ENCODE data around the gene GCK.

Gene GCK

DNA sequence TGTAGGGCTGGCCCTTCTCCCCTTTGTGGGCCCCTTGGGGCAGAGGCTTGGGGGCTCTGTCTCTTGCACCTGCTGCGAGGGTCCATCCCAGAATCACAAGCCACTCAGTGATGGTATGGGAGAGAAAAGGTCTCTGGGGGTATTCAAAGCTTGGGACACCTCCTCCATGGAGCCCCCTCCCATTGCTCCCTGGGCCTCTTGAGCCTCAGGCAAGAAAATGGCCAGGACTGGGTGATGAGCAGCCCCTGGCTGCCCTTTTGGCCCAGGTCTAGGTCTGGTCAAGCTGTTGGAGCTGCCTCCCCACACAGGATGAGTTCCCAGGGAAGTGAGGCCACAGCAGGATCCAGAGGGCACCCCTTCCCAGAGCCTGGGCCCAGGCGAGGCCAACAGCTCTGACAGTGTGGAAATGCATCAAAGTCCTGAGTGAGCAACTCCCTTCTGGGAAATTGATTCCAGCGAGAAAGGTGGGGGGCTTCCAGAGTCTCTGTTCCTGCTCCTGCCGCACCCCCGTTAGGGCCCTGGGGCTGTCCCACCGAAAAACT, 44.7 kb downstream of the GCK start:
- TF ChIP-seq, protein P1, sequence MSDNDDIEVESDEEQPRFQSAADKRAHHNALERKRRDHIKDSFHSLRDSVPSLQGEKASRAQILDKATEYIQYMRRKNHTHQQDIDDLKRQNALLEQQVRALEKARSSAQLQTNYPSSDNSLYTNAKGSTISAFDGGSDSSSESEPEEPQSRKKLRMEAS (IDR thresholded peaks at IDR 0.05): no peak
- TF ChIP-seq TEAD4 (IDR thresholded peaks at IDR 0.05): no peak
- TF ChIP-seq FOXM1 (IDR thresholded peaks at IDR 0.05; ENCODE audit: borderline replicate concordance, low read depth): no peak
- TF ChIP-seq ZBTB7A (IDR thresholded peaks at IDR 0.05; ENCODE audit: low read depth): no peak
- TF ChIP-seq YY1 (IDR thresholded peaks at IDR 0.05; ENCODE audit: low read depth): no peak
- TF ChIP-seq TAF1 (IDR thresholded peaks at IDR 0.05; ENCODE audit: low read depth): no peak
- TF ChIP-seq, protein P2, sequence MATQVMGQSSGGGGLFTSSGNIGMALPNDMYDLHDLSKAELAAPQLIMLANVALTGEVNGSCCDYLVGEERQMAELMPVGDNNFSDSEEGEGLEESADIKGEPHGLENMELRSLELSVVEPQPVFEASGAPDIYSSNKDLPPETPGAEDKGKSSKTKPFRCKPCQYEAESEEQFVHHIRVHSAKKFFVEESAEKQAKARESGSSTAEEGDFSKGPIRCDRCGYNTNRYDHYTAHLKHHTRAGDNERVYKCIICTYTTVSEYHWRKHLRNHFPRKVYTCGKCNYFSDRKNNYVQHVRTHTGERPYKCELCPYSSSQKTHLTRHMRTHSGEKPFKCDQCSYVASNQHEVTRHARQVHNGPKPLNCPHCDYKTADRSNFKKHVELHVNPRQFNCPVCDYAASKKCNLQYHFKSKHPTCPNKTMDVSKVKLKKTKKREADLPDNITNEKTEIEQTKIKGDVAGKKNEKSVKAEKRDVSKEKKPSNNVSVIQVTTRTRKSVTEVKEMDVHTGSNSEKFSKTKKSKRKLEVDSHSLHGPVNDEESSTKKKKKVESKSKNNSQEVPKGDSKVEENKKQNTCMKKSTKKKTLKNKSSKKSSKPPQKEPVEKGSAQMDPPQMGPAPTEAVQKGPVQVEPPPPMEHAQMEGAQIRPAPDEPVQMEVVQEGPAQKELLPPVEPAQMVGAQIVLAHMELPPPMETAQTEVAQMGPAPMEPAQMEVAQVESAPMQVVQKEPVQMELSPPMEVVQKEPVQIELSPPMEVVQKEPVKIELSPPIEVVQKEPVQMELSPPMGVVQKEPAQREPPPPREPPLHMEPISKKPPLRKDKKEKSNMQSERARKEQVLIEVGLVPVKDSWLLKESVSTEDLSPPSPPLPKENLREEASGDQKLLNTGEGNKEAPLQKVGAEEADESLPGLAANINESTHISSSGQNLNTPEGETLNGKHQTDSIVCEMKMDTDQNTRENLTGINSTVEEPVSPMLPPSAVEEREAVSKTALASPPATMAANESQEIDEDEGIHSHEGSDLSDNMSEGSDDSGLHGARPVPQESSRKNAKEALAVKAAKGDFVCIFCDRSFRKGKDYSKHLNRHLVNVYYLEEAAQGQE (IDR thresholded peaks at IDR 0.05; ENCODE audit: low read depth): no peak
- TF ChIP-seq TCF12 (IDR thresholded peaks at IDR 0.05; ENCODE audit: low read depth): no peak
- TF ChIP-seq EGR1 (IDR thresholded peaks at IDR 0.05): no peak

DNA sequence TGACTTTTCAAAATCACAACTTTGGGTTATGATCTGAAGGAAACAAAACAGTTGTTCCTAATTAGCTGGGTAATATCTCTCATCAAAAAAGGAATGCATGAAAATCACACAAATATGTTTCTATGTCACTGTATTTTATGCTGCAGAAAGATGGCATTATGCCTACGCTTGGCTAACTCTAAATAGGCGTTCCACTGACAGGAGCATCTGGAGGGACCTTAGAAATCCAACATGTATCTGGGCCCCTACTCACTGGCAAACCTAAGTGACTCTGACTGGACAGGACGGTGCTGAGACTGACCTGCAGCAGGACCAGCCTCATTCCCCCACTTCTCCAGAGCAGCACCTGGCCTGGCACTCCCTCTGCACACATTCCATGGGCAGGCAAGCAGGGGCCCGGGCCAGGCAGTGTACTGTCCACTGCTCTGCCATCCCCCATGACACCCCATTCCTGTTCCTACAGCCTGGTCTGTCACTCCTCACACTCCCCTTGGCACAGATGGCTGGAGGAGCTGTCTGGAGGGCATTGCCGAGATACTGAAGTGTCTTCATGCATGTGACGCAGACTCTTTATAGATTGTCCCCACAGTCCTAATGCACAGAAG, 45.5 kb downstream of the GCK start:
- TF ChIP-seq RAD21 (IDR thresholded peaks at IDR 0.05; ENCODE audit: low read depth): no peak
- TF ChIP-seq TAF1 (IDR thresholded peaks at IDR 0.05; ENCODE audit: low read depth): no peak
- no peak for TF ChIP-seq CEBPB (IDR thresholded peaks at IDR 0.05)
- TF ChIP-seq YY1 (IDR thresholded peaks at IDR 0.05; ENCODE audit: low read depth): no peak
- no peak for TF ChIP-seq EGR1 (IDR thresholded peaks at IDR 0.05)
- no peak for TF ChIP-seq FOXM1 (IDR thresholded peaks at IDR 0.05; ENCODE audit: borderline replicate concordance, low read depth)
- no peak for TF ChIP-seq EP300 (IDR thresholded peaks at IDR 0.05; ENCODE audit: borderline replicate concordance)
- TF ChIP-seq TEAD4 (IDR thresholded peaks at IDR 0.05): no peak
- TF ChIP-seq, protein P2 (IDR thresholded peaks at IDR 0.05; ENCODE audit: low read depth): no peak
- TF ChIP-seq TCF12 (IDR thresholded peaks at IDR 0.05; ENCODE audit: low read depth): no peak
- TF ChIP-seq ZBTB7A (IDR thresholded peaks at IDR 0.05; ENCODE audit: low read depth): no peak
- TF ChIP-seq, protein P3, sequence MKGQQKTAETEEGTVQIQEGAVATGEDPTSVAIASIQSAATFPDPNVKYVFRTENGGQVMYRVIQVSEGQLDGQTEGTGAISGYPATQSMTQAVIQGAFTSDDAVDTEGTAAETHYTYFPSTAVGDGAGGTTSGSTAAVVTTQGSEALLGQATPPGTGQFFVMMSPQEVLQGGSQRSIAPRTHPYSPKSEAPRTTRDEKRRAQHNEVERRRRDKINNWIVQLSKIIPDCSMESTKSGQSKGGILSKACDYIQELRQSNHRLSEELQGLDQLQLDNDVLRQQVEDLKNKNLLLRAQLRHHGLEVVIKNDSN (IDR thresholded peaks at IDR 0.05): no peak
- no peak for TF ChIP-seq CREB1 (IDR thresholded peaks at IDR 0.05; ENCODE audit: low read depth)
- no peak for TF ChIP-seq NFIC (IDR thresholded peaks at IDR 0.05)
- TF ChIP-seq, protein P1 (IDR thresholded peaks at IDR 0.05): no peak

DNA sequence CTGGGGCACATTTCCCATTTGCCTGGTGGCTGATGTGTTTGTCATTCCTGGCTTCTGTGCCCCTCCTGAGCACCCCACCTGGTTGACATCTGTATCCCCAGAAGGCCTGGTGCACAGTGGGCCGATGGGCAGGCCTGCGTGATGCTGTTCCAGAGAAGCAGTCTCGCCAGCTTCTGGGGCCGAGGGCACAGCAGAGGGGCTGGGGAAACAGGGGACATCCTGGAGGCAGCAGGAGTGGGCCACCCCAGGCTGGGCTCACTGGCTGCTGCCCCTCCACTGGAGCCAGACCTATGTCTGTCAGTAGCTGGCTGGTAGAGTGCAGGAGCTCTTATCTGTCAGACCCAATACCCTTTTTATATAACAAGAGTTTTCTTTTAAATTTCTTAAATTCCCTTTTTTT, 47.2 kb downstream of the GCK start:
- no peak for TF ChIP-seq CREB1 (IDR thresholded peaks at IDR 0.05; ENCODE audit: low read depth)
- TF ChIP-seq EP300 (IDR thresholded peaks at IDR 0.05; ENCODE audit: borderline replicate concordance): no peak
- TF ChIP-seq FOXM1 (IDR thresholded peaks at IDR 0.05; ENCODE audit: borderline replicate concordance, low read depth): no peak
- TF ChIP-seq, protein P1 (IDR thresholded peaks at IDR 0.05): no peak
- no peak for TF ChIP-seq CEBPB (IDR thresholded peaks at IDR 0.05)
- no peak for TF ChIP-seq TEAD4 (IDR thresholded peaks at IDR 0.05)
- TF ChIP-seq, protein P3 (IDR thresholded peaks at IDR 0.05): no peak
- TF ChIP-seq EGR1 (IDR thresholded peaks at IDR 0.05): no peak
- TF ChIP-seq, protein P2 (IDR thresholded peaks at IDR 0.05; ENCODE audit: low read depth): no peak
- TF ChIP-seq YY1 (IDR thresholded peaks at IDR 0.05; ENCODE audit: low read depth): no peak
- no peak for TF ChIP-seq ZBTB7A (IDR thresholded peaks at IDR 0.05; ENCODE audit: low read depth)
- TF ChIP-seq TAF1 (IDR thresholded peaks at IDR 0.05; ENCODE audit: low read depth): no peak
- no peak for TF ChIP-seq NFIC (IDR thresholded peaks at IDR 0.05)
- TF ChIP-seq TCF12 (IDR thresholded peaks at IDR 0.05; ENCODE audit: low read depth): no peak
- no peak for TF ChIP-seq RAD21 (IDR thresholded peaks at IDR 0.05; ENCODE audit: low read depth)
